CD4-positive, alpha-beta T cell (primary cell): ENCODE measurements around the gene SIGLEC10. TPM values are rescaled to one million over a fixed set of nuclear protein-coding genes. Genes with fewer than 3 reads are reported as not detected.

ENCODE experiments used
- ATAC-seq: fragments of 200-7000 bp; cut with Tn5 transposase; one replicate; pipeline ENCODE4 v1.10.0; 2022; ENCODE audit warnings: mild to moderate bottlenecking; ENCODE audit not compliant: poor library complexity
- CTCF ChIA-PET: fragments of 350-600 bp; sonication (Branson Sonifier 250); formaldehyde crosslinking; loops from one replicate; lab custom pipeline; 2021; ENCODE audit warnings: antibody characterized with exemption, inconsistent platforms; lab: Charles Lee
- POLR2A ChIA-PET: fragments of 350-600 bp; sonication (Branson Sonifier 250); formaldehyde crosslinking; loops from one replicate; lab custom pipeline; 2021; ENCODE audit warnings: antibody characterized with exemption, inconsistent platforms; lab: Charles Lee
- DNase-seq, 14 experiments: peaks; one replicate each; pipeline ENCODE4 v3.0.0-alpha.2; 2013 to 2020; ENCODE audit warnings: mixed read lengths in 2 of 14
- H3K27ac ChIP-seq, 2 donors: one replicate each; pipeline versions ENCODE4 v1.5.1 to v1.7.0; 2013; ENCODE audit warnings: low read length in 2 of 2, low read depth in 1 of 2, mild to moderate bottlenecking in 1 of 2
- H3K27me3 ChIP-seq, 2 experiments: 1 replicate in 1 of 2; 2 replicates in 1 of 2; pipeline versions ENCODE4 v1.6.1 to v1.7.0; 2013; ENCODE audit warnings: low read length in 2 of 2, control low read depth in 1 of 2, mild to moderate bottlenecking in 1 of 2, moderate library complexity in 1 of 2; ENCODE audit not compliant: insufficient read depth in 2 of 2, control insufficient read depth in 1 of 2
- H3K36me3 ChIP-seq: one replicate; pipeline ENCODE4 v1.6.1; 2013; ENCODE audit warnings: low read length, control low read depth; ENCODE audit not compliant: insufficient read depth
- H3K4me1 ChIP-seq: one replicate; pipeline ENCODE4 v1.6.1; 2013; ENCODE audit warnings: low read length, control low read depth; ENCODE audit not compliant: insufficient read depth
- H3K4me3 ChIP-seq: one replicate; pipeline ENCODE4 v1.5.1; 2013; ENCODE audit warnings: mild to moderate bottlenecking, low read length, moderate library complexity
- H3K9me3 ChIP-seq, 2 experiments: 1 replicate in 1 of 2; 2 replicates in 1 of 2; pipeline versions ENCODE4 v1.6.1 to v1.7.0; 2013; ENCODE audit warnings: low read length in 2 of 2, mild to moderate bottlenecking in 2 of 2, control low read depth in 1 of 2, moderate library complexity in 1 of 2; ENCODE audit not compliant: control insufficient read depth in 1 of 2, insufficient read depth in 1 of 2
- H3K27ac Mint-ChIP-seq: one replicate; pipeline ENCODE4 v1.8.0; 2020; ENCODE audit warnings: mixed read lengths
- H3K27me3 Mint-ChIP-seq: one replicate; pipeline ENCODE4 v1.8.0; 2021; ENCODE audit warnings: mixed read lengths
- H3K36me3 Mint-ChIP-seq: one replicate; pipeline ENCODE4 v1.8.0; 2021; ENCODE audit warnings: low read depth, mixed read lengths
- H3K4me1 Mint-ChIP-seq: one replicate; pipeline ENCODE4 v1.8.0; 2021; ENCODE audit warnings: low read depth, mixed read lengths
- H3K4me3 Mint-ChIP-seq: one replicate; pipeline ENCODE4 v1.8.0; 2020; ENCODE audit warnings: mild to moderate bottlenecking, mixed read lengths
- H3K9me3 Mint-ChIP-seq: one replicate; pipeline ENCODE4 v1.8.0; 2020; ENCODE audit warnings: mixed read lengths
- CTCF ChIP-seq: fragments of 200-600 bp; IDR thresholded peaks from one replicate; pipeline ENCODE4 v1.8.0; 2022; ENCODE audit warnings: antibody characterized with exemption, mild to moderate bottlenecking
- intact Hi-C, 2 experiments: fragments of 100-400 bp; cut with DNase I in 1 of 2; cut with micrococcal nuclease in 1 of 2; formaldehyde crosslinking; loops; one replicate each; pipeline versions ENCODE4 v1.15.1 to v1.9.0; 2023 to 2025; cut with DNase I, micrococcal nuclease
- total RNA-seq, 174 experiments: library from RNA in 2 of 174; stranded (reverse) in 2 of 174; gene quantifications; one replicate each; pipeline ENCODE4 v1.2.3 and lab custom pipeline; 2021 to 2026

The SIGLEC10 gene
- total RNA-seq, 2 experiments from 2014 or later = 0.39 to 0.58 TPM

- Histone ChIP-seq H3K4me1 (peaks cover 29% of the 10 kb centered on the region), H3K27me3 (peaks cover 0 to 2% of the 10 kb centered on the region in 2 experiments), H3K9me3 (no peaks in the 10 kb centered on the region), H3K4me3 (peak overlapping the region; percentile 44), H3K36me3 (no peaks in the 10 kb centered on the region), H3K27ac (peak overlapping the region; percentile 49 to 68)
- ATAC-seq (peak; percentile 90), DNase-seq (peak; percentile 50 to 92 (median 70))
- H3K27ac Mint-ChIP-seq = peak overlapping the region; percentile 45
- peaks cover 4% of the 10 kb centered on the region for H3K27me3 Mint-ChIP-seq
- H3K36me3 Mint-ChIP-seq = no peaks in the 10 kb centered on the region
- CTCF ChIA-PET = interaction anchor here (1.3 to 2.2 kb wide), 3 partner anchors 20 to 47 kb away, joined by 3 to 8 read pairs (median 5); no protein-coding TSS in a partner anchor
- H3K4me3 Mint-ChIP-seq = peak overlapping the region; percentile 78
- intact Hi-C loops = loop anchor here in 1 of 2 experiments (1.0 to 5.0 kb wide), 2 partner anchors 19 to 261 kb away; no protein-coding TSS in a partner anchor
- peaks cover 38% of the 10 kb centered on the region for H3K4me1 Mint-ChIP-seq
- TF ChIP-seq CTCF = no peak
- POLR2A ChIA-PET = interaction anchor here (1.1 to 1.2 kb wide), 3 partner anchors 20 to 102 kb away, joined by 3 to 6 read pairs (median 4); no protein-coding TSS in a partner anchor
- no peaks in the 10 kb centered on the region for H3K9me3 Mint-ChIP-seq
Measured at GRCh38 chr19:51441410-51442390, 24.3 kb upstream of the SIGLEC10 start.

- Histone ChIP-seq H3K4me3 (peak overlapping the region; percentile 44), H3K4me1 (peaks cover 29% of the 10 kb centered on the region), H3K9me3 (no peaks in the 10 kb centered on the region), H3K27me3 (peaks cover 0 to 2% of the 10 kb centered on the region in 2 experiments), H3K36me3 (no peaks in the 10 kb centered on the region), H3K27ac (peak overlapping the region in 1 of 2 donors; percentile 1)
- peaks cover 38% of the 10 kb centered on the region for H3K4me1 Mint-ChIP-seq
- intact Hi-C loops = loop anchor here in 1 of 2 experiments (1.0 to 5.0 kb wide), 2 partner anchors 19 to 261 kb away; no protein-coding TSS in a partner anchor
- CTCF ChIA-PET = interaction anchor here (1.3 to 2.2 kb wide), 3 partner anchors 20 to 47 kb away, joined by 3 to 8 read pairs (median 5); no protein-coding TSS in a partner anchor
- H3K27me3 Mint-ChIP-seq = peaks cover 8% of the 10 kb centered on the region
- ATAC-seq = no peak
- no peak for TF ChIP-seq CTCF
- H3K4me3 Mint-ChIP-seq = peak overlapping the region; percentile 78
- DNase-seq = peak in 3 of 14 experiments; percentile 22 to 54 (median 47)
- H3K36me3 Mint-ChIP-seq = no peaks in the 10 kb centered on the region
- H3K9me3 Mint-ChIP-seq = no peaks in the 10 kb centered on the region
- POLR2A ChIA-PET = interaction anchor here (1.1 to 1.2 kb wide), 3 partner anchors 19 to 101 kb away, joined by 3 to 6 read pairs (median 4); no protein-coding TSS in a partner anchor
- peak overlapping the region; percentile 45 for H3K27ac Mint-ChIP-seq
Measured at GRCh38 chr19:51440846-51441409, 23.5 kb upstream of the SIGLEC10 start.

- Mint-ChIP-seq H3K27me3 (peaks cover 8% of the 10 kb centered on the region), H3K9me3 (no peaks in the 10 kb centered on the region), H3K4me1 (peaks cover 38% of the 10 kb centered on the region), H3K4me3 (no peak overlapping the region), H3K36me3 (no peaks in the 10 kb centered on the region), H3K27ac (no peak overlapping the region)
- intact Hi-C loops = loop anchor here in 1 of 2 experiments (5.0 kb wide), 1 partner anchor 262 kb away; no protein-coding TSS in a partner anchor
- CTCF ChIA-PET = interaction anchor here (1.8 kb wide), 1 partner anchor 33 kb away, joined by 5 read pairs; no protein-coding TSS in a partner anchor
- Histone ChIP-seq H3K4me1 (peaks cover 29% of the 10 kb centered on the region), H3K4me3 (no peak overlapping the region), H3K27ac (no peak overlapping the region), H3K27me3 (peaks cover 0 to 2% of the 10 kb centered on the region in 2 experiments), H3K36me3 (no peaks in the 10 kb centered on the region), H3K9me3 (no peaks in the 10 kb centered on the region)
- ATAC-seq = no peak
- POLR2A ChIA-PET = no interaction called here
- no peak for DNase-seq
- no peak for TF ChIP-seq CTCF
Measured at GRCh38 chr19:51440052-51440451, 22.6 kb upstream of the SIGLEC10 start.
